RWPE2 (cell line): ENCODE data around the gene FHOD3.
A peak's percentile ranks its signal among the peaks of the same experiment; 100 is the strongest.

Source experiments
- ATAC-seq: fragments of 200-7000 bp; cut with Tn5 transposase; 3 replicates; pipeline ENCODE4 v1.9.1; 2021; ENCODE audit warnings: low read depth
- DNase-seq: peaks from one replicate; pipeline ENCODE4 v3.0.0-alpha.2; 2020; ENCODE audit warnings: low spot score
- H3K27ac ChIP-seq: fragments of 450-650 bp; 2 replicates; pipeline ENCODE4 v1.5.1; 2017; ENCODE audit warnings: mild to moderate bottlenecking; ENCODE audit not compliant: poor library complexity, severe bottlenecking
- H3K27me3 ChIP-seq: fragments of 250-450 bp; sonication (Bioruptor Pico); 2 replicates; pipeline ENCODE4 v1.5.1; 2021; ENCODE audit warnings: mild to moderate bottlenecking, moderate library complexity; ENCODE audit not compliant: insufficient read depth, poor library complexity, severe bottlenecking
- H3K36me3 ChIP-seq: fragments of 250-450 bp; sonication (Bioruptor Pico); 2 replicates; pipeline ENCODE4 v1.5.1; 2020; ENCODE audit warnings: low read depth, mild to moderate bottlenecking, moderate library complexity
- H3K4me1 ChIP-seq: fragments of 250-450 bp; sonication (Bioruptor Pico); 2 replicates; pipeline ENCODE4 v1.5.1; 2021; ENCODE audit warnings: mild to moderate bottlenecking, moderate library complexity; ENCODE audit not compliant: insufficient read depth, poor library complexity, severe bottlenecking
- H3K4me3 ChIP-seq: fragments of 250-450 bp; sonication (Bioruptor Pico); 2 replicates; pipeline ENCODE4 v1.5.1; 2021; ENCODE audit warnings: mild to moderate bottlenecking, moderate library complexity; ENCODE audit not compliant: severe bottlenecking
- H3K9me3 ChIP-seq: fragments of 250-450 bp; sonication (Bioruptor Pico); 2 replicates; pipeline ENCODE4 v1.5.1; 2021; ENCODE audit warnings: mild to moderate bottlenecking, moderate library complexity; ENCODE audit not compliant: severe bottlenecking
- TF ChIP-seq, protein P1 (sequence below): fragments of 450-650 bp; IDR thresholded peaks from one replicate; pipeline ENCODE4 v1.5.1; 2017; ENCODE audit warnings: mild to moderate bottlenecking, moderate library complexity; ENCODE audit not compliant: poor library complexity, severe bottlenecking

Gene FHOD3

DNA sequence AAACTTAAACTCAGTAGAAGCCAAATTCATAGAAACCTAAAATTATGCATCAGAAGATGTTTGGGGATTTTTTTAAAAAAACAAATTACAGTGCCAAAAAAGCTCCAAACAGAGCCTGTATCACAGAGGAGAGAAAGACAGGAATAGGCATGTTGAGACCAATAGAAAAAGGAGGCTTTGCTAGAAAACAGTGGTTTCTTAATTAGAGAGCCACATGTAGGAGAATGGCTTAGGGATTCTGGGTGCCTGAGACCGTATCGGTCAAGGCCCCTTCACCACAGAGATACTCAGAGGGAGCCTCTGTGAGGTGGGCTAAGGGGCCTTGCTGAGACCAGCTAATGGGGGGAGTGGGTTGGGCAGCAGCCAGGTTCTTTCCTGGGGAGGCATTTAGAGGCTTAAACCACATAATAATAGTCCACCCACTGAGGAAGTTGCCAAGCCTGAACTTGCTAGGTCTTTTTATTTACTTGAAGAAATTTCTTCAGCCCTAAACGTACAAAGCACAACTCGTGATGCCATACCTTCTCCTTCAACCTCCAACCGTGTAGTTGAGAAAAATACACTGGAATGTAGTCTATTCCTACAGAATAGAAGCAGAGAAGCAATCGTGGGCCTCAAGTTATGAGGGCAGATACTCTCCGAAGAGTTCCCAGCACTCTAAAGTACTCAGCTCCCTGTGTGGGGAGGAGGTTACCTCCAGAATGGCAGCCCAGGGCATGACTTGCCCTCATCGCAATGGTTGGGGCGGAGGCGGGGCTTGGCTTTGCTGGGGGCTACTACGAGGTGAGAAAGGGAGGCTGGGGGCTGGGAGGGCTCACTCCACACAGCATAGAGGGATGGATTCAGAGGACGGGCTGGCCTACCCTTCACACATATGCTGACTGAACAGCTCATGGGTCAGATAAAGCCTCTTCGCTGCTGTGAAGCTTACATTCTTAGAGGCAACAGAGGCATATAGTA is 293.4 kb downstream of the FHOD3 start:
- peaks cover 41% of the 10 kb centered on the region for H3K4me1 ChIP-seq
- H3K9me3 ChIP-seq: no peaks in the 10 kb centered on the region
- TF ChIP-seq, protein P1, sequence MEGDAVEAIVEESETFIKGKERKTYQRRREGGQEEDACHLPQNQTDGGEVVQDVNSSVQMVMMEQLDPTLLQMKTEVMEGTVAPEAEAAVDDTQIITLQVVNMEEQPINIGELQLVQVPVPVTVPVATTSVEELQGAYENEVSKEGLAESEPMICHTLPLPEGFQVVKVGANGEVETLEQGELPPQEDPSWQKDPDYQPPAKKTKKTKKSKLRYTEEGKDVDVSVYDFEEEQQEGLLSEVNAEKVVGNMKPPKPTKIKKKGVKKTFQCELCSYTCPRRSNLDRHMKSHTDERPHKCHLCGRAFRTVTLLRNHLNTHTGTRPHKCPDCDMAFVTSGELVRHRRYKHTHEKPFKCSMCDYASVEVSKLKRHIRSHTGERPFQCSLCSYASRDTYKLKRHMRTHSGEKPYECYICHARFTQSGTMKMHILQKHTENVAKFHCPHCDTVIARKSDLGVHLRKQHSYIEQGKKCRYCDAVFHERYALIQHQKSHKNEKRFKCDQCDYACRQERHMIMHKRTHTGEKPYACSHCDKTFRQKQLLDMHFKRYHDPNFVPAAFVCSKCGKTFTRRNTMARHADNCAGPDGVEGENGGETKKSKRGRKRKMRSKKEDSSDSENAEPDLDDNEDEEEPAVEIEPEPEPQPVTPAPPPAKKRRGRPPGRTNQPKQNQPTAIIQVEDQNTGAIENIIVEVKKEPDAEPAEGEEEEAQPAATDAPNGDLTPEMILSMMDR: no peak
- no peaks in the 10 kb centered on the region for H3K36me3 ChIP-seq
- ATAC-seq (peak; percentile 44), DNase-seq (no peak)
- H3K4me3 ChIP-seq: no peak overlapping the region
- peak overlapping the region; percentile 93 for H3K27ac ChIP-seq
- H3K27me3 ChIP-seq: no peaks in the 10 kb centered on the region

DNA sequence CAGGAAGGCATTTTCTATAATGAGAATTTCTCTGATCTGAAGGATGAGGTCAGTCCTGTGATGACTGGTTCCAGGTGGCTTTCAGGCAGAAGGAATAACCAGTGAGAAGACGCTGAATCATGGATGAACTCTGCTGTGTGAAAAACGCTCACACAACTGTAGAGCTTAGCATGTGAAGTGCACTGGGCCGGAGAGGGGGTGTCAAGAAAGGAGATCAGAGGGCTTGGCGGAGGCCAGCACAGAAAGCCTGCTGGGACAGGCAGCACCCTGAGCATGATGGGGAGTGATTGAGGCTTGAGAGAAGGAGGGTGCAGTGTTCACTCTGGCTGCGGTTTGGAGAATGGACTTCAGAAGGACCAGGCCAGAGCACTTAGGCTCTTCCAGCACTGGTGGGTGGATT is 294.8 kb downstream of the FHOD3 start:
- no peak for ATAC-seq
- TF ChIP-seq, protein P1: no peak
- Histone ChIP-seq H3K4me3 (no peak overlapping the region), H3K27me3 (no peaks in the 10 kb centered on the region), H3K9me3 (no peaks in the 10 kb centered on the region), H3K36me3 (no peaks in the 10 kb centered on the region), H3K27ac (peak overlapping the region; percentile 93), H3K4me1 (peaks cover 41% of the 10 kb centered on the region)
- DNase-seq: no peak

DNA sequence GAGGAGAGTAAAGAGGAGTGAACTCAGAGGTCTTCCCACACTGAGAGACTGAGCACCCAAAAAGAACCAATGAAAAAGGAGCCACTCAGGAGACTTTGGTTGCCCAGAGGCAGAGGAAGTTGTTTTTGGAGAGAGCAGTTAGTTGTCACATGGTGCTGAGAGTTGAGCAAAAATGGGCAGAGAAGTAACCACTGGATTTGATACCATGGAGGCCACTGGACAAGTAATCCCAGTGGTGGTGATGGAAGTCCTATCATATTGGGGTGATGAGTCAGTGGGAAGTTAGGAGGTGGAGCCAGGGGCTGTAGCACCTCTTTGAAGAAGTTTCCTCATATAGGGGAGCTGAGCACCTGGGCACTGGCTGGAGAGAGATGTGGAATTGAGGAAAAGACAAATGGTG is 295.5 kb downstream of the FHOD3 start:
- TF ChIP-seq, protein P1: no peak
- Histone ChIP-seq H3K4me1 (peaks cover 41% of the 10 kb centered on the region), H3K27ac (peak overlapping the region; percentile 93), H3K36me3 (no peaks in the 10 kb centered on the region), H3K9me3 (no peaks in the 10 kb centered on the region), H3K27me3 (no peaks in the 10 kb centered on the region), H3K4me3 (no peak overlapping the region)
- no peak for DNase-seq
- peak; percentile 18; the same call in 1 of the 3 replicates for ATAC-seq

DNA sequence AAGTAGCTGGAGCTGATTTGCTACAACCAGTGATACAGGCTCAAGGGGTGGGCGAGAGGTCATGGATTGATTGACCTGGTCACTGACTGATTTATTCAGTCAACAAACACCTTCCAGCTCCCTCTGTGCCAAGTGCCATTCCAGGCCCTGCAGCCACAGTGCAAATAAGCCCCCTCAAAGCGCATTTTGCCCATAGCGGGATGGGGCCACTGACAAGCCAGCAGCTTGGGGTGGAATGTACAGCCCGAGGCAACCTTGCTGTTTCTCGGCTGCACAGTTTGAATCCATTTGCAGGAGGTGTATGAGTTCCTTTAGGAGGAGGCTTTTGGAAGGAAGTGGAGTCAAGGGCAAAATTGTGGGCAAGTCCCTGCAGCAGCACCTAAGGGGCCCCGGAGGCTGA is 296.1 kb downstream of the FHOD3 start:
- no peak overlapping the region for H3K4me3 ChIP-seq
- ATAC-seq (no peak), DNase-seq (no peak)
- H3K4me1 ChIP-seq: peaks cover 35% of the 10 kb centered on the region
- H3K27ac ChIP-seq: no peak overlapping the region
- H3K9me3 ChIP-seq: no peaks in the 10 kb centered on the region
- no peaks in the 10 kb centered on the region for H3K27me3 ChIP-seq
- H3K36me3 ChIP-seq: no peaks in the 10 kb centered on the region
- TF ChIP-seq, protein P1: no peak

DNA sequence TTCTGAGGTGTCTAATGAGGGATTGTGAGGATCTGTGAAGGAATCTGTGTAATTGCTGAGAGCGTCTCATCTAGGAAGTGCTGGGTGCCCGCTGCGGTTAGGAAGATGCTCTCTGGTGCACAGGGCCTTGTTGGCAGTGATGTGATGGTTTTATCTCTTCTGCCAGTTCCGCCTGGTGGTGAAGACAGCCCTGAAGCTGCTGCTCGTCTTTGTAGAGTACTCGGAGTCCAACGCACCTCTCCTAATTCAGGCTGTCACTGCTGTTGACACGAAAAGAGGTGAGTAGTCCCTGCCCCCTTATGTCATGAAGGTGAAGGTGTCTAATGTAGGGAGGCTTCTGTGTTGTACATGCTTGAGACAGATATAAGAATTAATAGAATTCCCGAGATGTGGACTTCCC is 297.1 kb downstream of the FHOD3 start:
- TF ChIP-seq, protein P1: no peak
- Histone ChIP-seq H3K4me1 (peaks cover 34% of the 10 kb centered on the region), H3K27ac (no peak overlapping the region), H3K36me3 (no peaks in the 10 kb centered on the region), H3K4me3 (no peak overlapping the region), H3K27me3 (no peaks in the 10 kb centered on the region), H3K9me3 (no peaks in the 10 kb centered on the region)
- DNase-seq: no peak
- ATAC-seq: no peak
